ENCODE measurements around the gene C1QTNF9B.

DNA sequence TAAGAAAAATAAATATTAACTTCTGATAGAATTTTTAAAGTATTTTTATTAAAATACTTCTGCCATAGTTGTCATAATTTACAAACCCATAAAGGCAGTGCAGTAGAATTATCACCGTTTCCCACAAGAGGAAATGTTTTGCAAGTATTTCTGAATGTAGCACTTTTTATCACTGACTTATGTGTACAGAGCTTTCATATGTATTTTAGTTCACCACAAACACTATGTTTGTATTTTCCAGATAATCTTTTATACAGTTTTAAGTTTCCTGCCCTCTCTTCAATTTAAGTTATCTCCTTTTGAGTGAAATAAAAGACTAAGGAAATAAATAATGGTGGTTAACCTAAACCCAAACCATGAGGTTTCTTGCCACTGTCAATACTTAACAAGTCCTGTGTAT, 32.3 kb downstream of the C1QTNF9B start:
- TF ChIP-seq, protein P1, sequence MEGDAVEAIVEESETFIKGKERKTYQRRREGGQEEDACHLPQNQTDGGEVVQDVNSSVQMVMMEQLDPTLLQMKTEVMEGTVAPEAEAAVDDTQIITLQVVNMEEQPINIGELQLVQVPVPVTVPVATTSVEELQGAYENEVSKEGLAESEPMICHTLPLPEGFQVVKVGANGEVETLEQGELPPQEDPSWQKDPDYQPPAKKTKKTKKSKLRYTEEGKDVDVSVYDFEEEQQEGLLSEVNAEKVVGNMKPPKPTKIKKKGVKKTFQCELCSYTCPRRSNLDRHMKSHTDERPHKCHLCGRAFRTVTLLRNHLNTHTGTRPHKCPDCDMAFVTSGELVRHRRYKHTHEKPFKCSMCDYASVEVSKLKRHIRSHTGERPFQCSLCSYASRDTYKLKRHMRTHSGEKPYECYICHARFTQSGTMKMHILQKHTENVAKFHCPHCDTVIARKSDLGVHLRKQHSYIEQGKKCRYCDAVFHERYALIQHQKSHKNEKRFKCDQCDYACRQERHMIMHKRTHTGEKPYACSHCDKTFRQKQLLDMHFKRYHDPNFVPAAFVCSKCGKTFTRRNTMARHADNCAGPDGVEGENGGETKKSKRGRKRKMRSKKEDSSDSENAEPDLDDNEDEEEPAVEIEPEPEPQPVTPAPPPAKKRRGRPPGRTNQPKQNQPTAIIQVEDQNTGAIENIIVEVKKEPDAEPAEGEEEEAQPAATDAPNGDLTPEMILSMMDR (IDR thresholded peaks at IDR 0.05; ENCODE audit: borderline replicate concordance, extremely low read depth, low read length, poor library complexity, severe bottlenecking) = no peak
- no peak for TF ChIP-seq EZH2 (IDR thresholded peaks at IDR 0.05; ENCODE audit: borderline replicate concordance, low read depth, low read length, severe bottlenecking)

All from DND-41 (cell line).